Stimulated activated CD8-positive, alpha-beta memory T cell treated with anti-CD3 and anti-CD28 coated beads, Interleukin-4, amount 100 ng/mL, for 48 hours (primary cell): ENCODE measurements around the gene MAP3K2.
"Not testable (repeated sequence)": the region's sequence is repeated elsewhere in the genome, so short reads cannot be mapped to it uniquely, and the experiment has no call there.

Experiments
- DNase-seq: peaks from one replicate; pipeline ENCODE4 v3.0.0-alpha.2; 2020

MAP3K2 gene

GRCh38 chr2:127379712-127380355 lies 7.9 kb downstream of the MAP3K2 start:
- no peak for DNase-seq

GRCh38 chr2:127378720-127379119 lies 9.1 kb downstream of the MAP3K2 start:
- DNase-seq, result no peak

GRCh38 chr2:127377262-127377661 lies 10.5 kb downstream of the MAP3K2 start:
- DNase-seq, result no peak

GRCh38 chr2:127376257-127376656 lies 11.5 kb downstream of the MAP3K2 start:
- DNase-seq, result no peak

- DNase-seq, result no peak
These were observed 14.3 kb downstream of the MAP3K2 start for GRCh38 chr2:127373362-127374083.

GRCh38 chr2:127371037-127371436 lies 16.7 kb downstream of the MAP3K2 start:
- DNase-seq, result no peak

- no peak for DNase-seq
These were observed 17.8 kb downstream of the MAP3K2 start for GRCh38 chr2:127370010-127370409.

- DNase-seq, result no peak
These were observed 22.5 kb downstream of the MAP3K2 start for GRCh38 chr2:127365211-127365643.

GRCh38 chr2:127362971-127363370 lies 24.8 kb downstream of the MAP3K2 start:
- DNase-seq, result no peak

- no peak for DNase-seq
These were observed 25.6 kb downstream of the MAP3K2 start for GRCh38 chr2:127361929-127362885.

GRCh38 chr2:127360242-127360641 lies 27.5 kb downstream of the MAP3K2 start:
- no peak for DNase-seq

- DNase-seq, result no peak
These were observed 28.3 kb downstream of the MAP3K2 start for GRCh38 chr2:127359520-127359919.

GRCh38 chr2:127358971-127359370 lies 28.8 kb downstream of the MAP3K2 start:
- no peak for DNase-seq

- no peak for DNase-seq
These were observed 29.7 kb downstream of the MAP3K2 start for GRCh38 chr2:127358044-127358443.

GRCh38 chr2:127357591-127357990 lies 30.2 kb downstream of the MAP3K2 start:
- no peak for DNase-seq

GRCh38 chr2:127356531-127356930 lies 31.2 kb downstream of the MAP3K2 start:
- no peak for DNase-seq

GRCh38 chr2:127355407-127356008 lies 32.3 kb downstream of the MAP3K2 start:
- no peak for DNase-seq

- not testable (repeated sequence) for DNase-seq
These were observed 33.7 kb downstream of the MAP3K2 start for GRCh38 chr2:127353873-127354676.

GRCh38 chr2:127353223-127353622 lies 34.6 kb downstream of the MAP3K2 start:
- not testable (repeated sequence) for DNase-seq

GRCh38 chr2:127351603-127352002 lies 36.2 kb downstream of the MAP3K2 start:
- DNase-seq, result no peak

- no peak for DNase-seq
These were observed 39.3 kb downstream of the MAP3K2 start for GRCh38 chr2:127348426-127349000.
